K562 (cell line): ENCODE data around the gene CARF. TPM values are rescaled to one million over a fixed set of nuclear protein-coding genes. Genes with fewer than 3 reads are reported as not detected.
A peak's percentile ranks its signal among the peaks of the same experiment; 100 is the strongest.

Experiments
- ATAC-seq: fragments of 200-7000 bp; cut with Tn5 transposase; 3 replicates; pipeline ENCODE4 v1.9.1; 2020; ENCODE audit warnings: moderate library complexity
- BruUV-seq: library from RNA; stranded (reverse); fragments of 400-500 nt; replicated peaks from 2 replicates; lab custom pipeline; 2021; lab: Mats Ljungman, UMichigan
- CTCF ChIA-PET: fragments of 300-600 bp; formaldehyde crosslinking; extraction: SDS; loops from one replicate; lab custom pipeline; 2021; ENCODE audit warnings: low intra/inter-chr PET ratio; lab: Yijun Ruan, JAX
- POLR2A ChIA-PET: fragments of 300-600, 350-650 bp; sonication (Branson Sonifier 250); formaldehyde crosslinking; extraction: SDS; loops from one replicate; lab custom pipeline; 2021; ENCODE audit warnings: antibody characterized with exemption, inconsistent platforms; lab: Yijun Ruan, JAX
- DNase-seq, 4 experiments: peaks; one replicate each; pipeline versions ENCODE4 v3.0.0 to v3.0.0-alpha.2; 2011 to 2018; ENCODE audit warnings: low spot score in 3 of 4, mixed read lengths in 3 of 4; ENCODE audit errors: extremely low read depth in 1 of 4
- FAIRE-seq: peaks from 2 replicates; lab custom pipeline; 2011; peaks lifted over from hg19 to GRCh38; lab: Jason Lieb, UNC
- H2AFZ ChIP-seq: 2 replicates; pipeline ENCODE4 v1.6.0; 2011; ENCODE audit warnings: low read depth, low read length, control low read depth, inconsistent platforms
- H3K27ac ChIP-seq: fragments of 200-600 bp; 3 replicates; pipeline ENCODE4 v1.8.0; 2011; ENCODE audit warnings: low read depth, mild to moderate bottlenecking, control low read depth, inconsistent platforms, low read length, moderate library complexity, mixed read lengths; ENCODE audit errors: extremely low read depth
- H3K27me3 ChIP-seq, 2 experiments: fragments of 300-600 bp in 1 of 2; 2 replicates in 1 of 2; 3 replicates in 1 of 2; pipeline versions ENCODE4 v1.6.0 to v1.8.0; 2011; ENCODE audit warnings: inconsistent platforms in 2 of 2, low read length in 2 of 2, mild to moderate bottlenecking in 1 of 2, mixed read lengths in 1 of 2, moderate library complexity in 1 of 2; ENCODE audit not compliant: control insufficient read depth in 2 of 2, insufficient read depth in 2 of 2
- H3K36me3 ChIP-seq: fragments of 300-600 bp; 3 replicates; pipeline ENCODE4 v1.8.0; 2011; ENCODE audit warnings: mild to moderate bottlenecking, low read length, inconsistent platforms; ENCODE audit not compliant: control insufficient read depth, insufficient read depth
- H3K4me1 ChIP-seq, 2 experiments: fragments of 200-600 bp in 1 of 2; replicated peaks in 1 of 2; 2 replicates in 1 of 2; 3 replicates in 1 of 2; pipeline versions ENCODE4 v1.5.1 to v1.8.0; 2011; ENCODE audit warnings: inconsistent platforms in 2 of 2, low read length in 2 of 2, mild to moderate bottlenecking in 1 of 2, mixed read lengths in 1 of 2, moderate library complexity in 1 of 2; ENCODE audit not compliant: control insufficient read depth in 2 of 2, insufficient read depth in 2 of 2
- H3K4me2 ChIP-seq: 2 replicates; pipeline ENCODE4 v1.6.1; 2011; ENCODE audit warnings: low read length, control low read depth, inconsistent platforms, mixed read lengths; ENCODE audit not compliant: insufficient read depth
- H3K4me3 ChIP-seq: fragments of 200-600 bp; sonication (generic), shearing (Covaris generic); 2 replicates; pipeline ENCODE4 v1.5.1; 2016; ENCODE audit warnings: control low read depth, inconsistent platforms
- H3K79me2 ChIP-seq: fragments of 200-600 bp; 3 replicates; pipeline ENCODE4 v1.8.0; 2011; ENCODE audit warnings: low read length, inconsistent platforms; ENCODE audit not compliant: control insufficient read depth, insufficient read depth
- H3K9ac ChIP-seq, 2 experiments: 2 replicates each; pipeline versions ENCODE4 v1.6.0 to v1.6.1; 2011; ENCODE audit warnings: low read depth in 2 of 2, low read length in 2 of 2, control low read depth in 1 of 2, inconsistent platforms in 1 of 2, mild to moderate bottlenecking in 1 of 2, mixed read lengths in 1 of 2; ENCODE audit not compliant: insufficient read depth in 1 of 2
- H3K9me1 ChIP-seq: one replicate; pipeline ENCODE4 v1.6.0; 2011; ENCODE audit warnings: inconsistent platforms, mild to moderate bottlenecking, low read length, moderate library complexity; ENCODE audit not compliant: control insufficient read depth, insufficient read depth
- H3K9me3 ChIP-seq: replicated peaks from 2 replicates; pipeline ENCODE4 v1.5.1; 2011; ENCODE audit warnings: low read depth, low read length, inconsistent platforms; ENCODE audit not compliant: control insufficient read depth, insufficient read depth
- H4K20me1 ChIP-seq: replicated peaks from 2 replicates; pipeline ENCODE4 v1.6.1; 2011; ENCODE audit warnings: low read length, inconsistent platforms, mixed read lengths; ENCODE audit not compliant: control insufficient read depth, insufficient read depth
- IRF2 ChIP-seq: sonication (generic); formaldehyde crosslinking; IDR thresholded peaks from 2 replicates; pipeline ENCODE4 v1.8.1; 2022; ENCODE audit warnings: mild to moderate bottlenecking, missing genetic modification reagents
- JUNB ChIP-seq: fragments of 450-650 bp; formaldehyde crosslinking; conservative IDR thresholded peaks from 2 replicates; pipeline ENCODE4 v1.4.0; 2020; ENCODE audit warnings: mild to moderate bottlenecking
- OTX1 ChIP-seq: fragments of 450-650 bp; formaldehyde crosslinking; IDR thresholded peaks from 2 replicates; pipeline ENCODE4 v1.4.0; 2022; ENCODE audit warnings: mild to moderate bottlenecking
- POLR2AphosphoS2 ChIP-seq: IDR thresholded peaks from 2 replicates; pipeline ENCODE4 v1.6.1; 2012; ENCODE audit warnings: low read length, improper control_type of control experiment
- POLR2B ChIP-seq: fragments of 450-650 bp; IDR thresholded peaks from 2 replicates; pipeline ENCODE4 v1.6.1; 2018; ENCODE audit warnings: low read depth; ENCODE audit not compliant: partially characterized antibody
- SMAD4 ChIP-seq: fragments of 250-450 bp; sonication (Bioruptor Pico); conservative IDR thresholded peaks from 2 replicates; pipeline ENCODE4 v1.8.0; 2021; ENCODE audit warnings: inconsistent platforms, mild to moderate bottlenecking, moderate library complexity
- TAF1 ChIP-seq: IDR thresholded peaks from 2 replicates; pipeline ENCODE4 v1.6.1; 2011; ENCODE audit warnings: mild to moderate bottlenecking, low read length, moderate library complexity; ENCODE audit not compliant: insufficient read depth, control insufficient read depth, severe bottlenecking; ENCODE audit errors: extremely low read depth
- ZBTB7A ChIP-seq: IDR thresholded peaks from 2 replicates; pipeline ENCODE4 v1.6.1; 2011; ENCODE audit warnings: low read depth, mild to moderate bottlenecking, low read length, moderate library complexity, borderline replicate concordance; ENCODE audit not compliant: control insufficient read depth
- ZNF830 ChIP-seq: fragments of 250-450 bp; sonication (Bioruptor Pico); IDR thresholded peaks from 2 replicates; pipeline ENCODE4 v1.5.0; 2021; ENCODE audit warnings: mild to moderate bottlenecking
- WGBS: fragments of 100-300 bp; shearing (Covaris generic); methylation state at CpG from one replicate; pipeline ENCODE4 v1.1.6; 2016; ENCODE audit warnings: low coverage, mixed read lengths; ENCODE audit not compliant: insufficient coverage; ENCODE audit errors: missing lambda C conversion rate; 5-methylcytosine and 5-hydroxymethylcytosine counted together
- in situ Hi-C: fragments of 300-500 bp; cut with MboI; formaldehyde crosslinking; loops from 4 replicates; pipeline ENCODE4 v1.15.0; 2018; ENCODE audit warnings: inconsistent platforms, mixed read lengths
- intact Hi-C: fragments of 100-400 bp; cut with micrococcal nuclease; formaldehyde crosslinking; loops from 2 replicates; pipeline ENCODE4 v1.14.2; 2022
- polyA plus RNA-seq, 8 experiments: library from polyadenylated mRNA; depleted of rRNA in 4 of 8; stranded (reverse) in 5 of 8; unstranded in 3 of 8; fragments of >200 nt; fragmentation: Nextera tagmentation in 2 of 8; fragmentation: Illumina TruSeq in 1 of 8; extraction: Ambion mirVana in 2 of 8; extraction: Trizol in 1 of 8; gene quantifications; 2 replicates each; pipeline versions ENCODE4 v1.2.1 to v1.2.3, GENCODE V29; 2011 to 2014; ENCODE audit warnings: inconsistent platforms in 1 of 8, missing spikeins in 1 of 8
- total RNA-seq, 7 experiments: library from RNA; depleted of rRNA in 6 of 7; stranded (reverse); fragments of >200 nt in 6 of 7; fragmentation: Illumina TruSeq in 2 of 7; extraction: Trizol in 2 of 7; gene quantifications; 2 replicates each; pipeline versions ENCODE4 v1.2.1 to v1.2.3, GENCODE V29; 2011 to 2021; ENCODE audit warnings: low replicate concordance in 1 of 7
- TF ChIP-seq, protein P1 (sequence below): fragments of 250-450 bp; sonication (Bioruptor Pico); IDR thresholded peaks from 2 replicates; pipeline ENCODE4 v1.4.0; 2020; ENCODE audit warnings: mild to moderate bottlenecking
- TF ChIP-seq, protein P2 (sequence below): sonication (generic); formaldehyde crosslinking; IDR thresholded peaks from 2 replicates; pipeline ENCODE4 v1.8.0; 2022; ENCODE audit warnings: missing genetic modification reagents, mild to moderate bottlenecking, moderate library complexity, borderline replicate concordance
- TF ChIP-seq, protein P3 (sequence below): IDR thresholded peaks from 3 replicates; pipeline ENCODE4 v1.6.1; 2011; ENCODE audit warnings: borderline replicate concordance, mild to moderate bottlenecking, moderate library complexity; ENCODE audit not compliant: insufficient read length; ENCODE audit errors: extremely low read depth
- TF ChIP-seq, protein P4 (sequence below): fragments of 200-800 bp; sonication (Bioruptor generic); IDR thresholded peaks from 2 replicates; pipeline ENCODE4 v1.6.1; 2017; ENCODE audit warnings: missing genetic modification characterization, missing compliant biosample characterization

CARF gene
- total and polyA plus RNA-seq, 9 of the 15 experiments (the other 6 are each of a cell fraction or from before 2014, with no cell fraction given): 0.31 to 4.2 (median 1.2) TPM

DNA sequence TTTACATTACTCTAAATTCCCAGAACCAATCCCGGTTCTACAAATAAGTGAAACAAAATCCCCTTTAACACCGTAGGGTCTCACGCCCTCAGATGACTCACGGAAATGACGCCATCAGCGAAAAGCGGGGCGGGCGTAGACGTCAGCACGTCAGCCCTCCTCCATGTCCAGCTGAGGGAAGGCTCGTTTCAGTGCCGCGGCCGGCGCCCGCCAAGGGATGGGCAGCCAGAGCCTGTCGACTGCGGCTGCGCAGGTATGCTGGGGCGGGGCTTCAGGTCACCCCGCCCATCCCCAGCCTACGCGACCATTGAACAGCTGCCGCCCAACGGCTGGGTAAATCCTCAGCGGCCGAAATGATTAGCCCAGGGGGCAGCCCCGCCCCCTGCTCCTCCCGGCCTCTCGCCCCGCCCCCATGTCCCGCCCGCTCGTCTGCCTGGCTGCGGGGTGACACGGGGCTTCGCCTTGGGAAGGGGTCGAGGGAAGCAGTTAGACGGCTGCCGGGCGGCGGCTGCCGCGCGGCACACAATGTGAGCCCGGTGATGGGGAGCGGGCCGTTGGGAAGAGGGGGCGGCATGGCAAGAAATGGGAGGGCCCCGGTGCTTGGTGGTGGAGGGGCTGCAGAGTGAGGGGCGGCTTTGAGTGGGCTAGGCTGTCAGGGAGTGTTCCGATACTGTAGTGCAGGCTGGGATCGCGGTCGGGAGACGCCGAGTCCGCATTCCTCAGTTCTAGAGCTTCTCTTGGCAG lies 102.6 kb downstream of the CARF start, which contains the start of gene NBEAL1:
Gene NBEAL1 (plus strand): TSS at position 420 of the 744 bp plus-strand sequence. CDS start 1,510 bp downstream, outside the sequence.
- peaks cover 4 to 7% of the 10 kb centered on the region in 2 experiments; a peak in 4 of 5 replicates for H3K4me1 ChIP-seq
- H3K9me3 ChIP-seq: no peaks in the 10 kb centered on the region
- ATAC-seq (peak; percentile 88), FAIRE-seq (peak; percentile 99), DNase-seq (peak; percentile 90 to 95 (median 92))
- in situ Hi-C loops: no loop called here
- no peaks in the 10 kb centered on the region for H3K9me1 ChIP-seq
- H4K20me1 ChIP-seq: no peaks in the 10 kb centered on the region
- H3K27ac ChIP-seq: peak within 1 kb of the TSS; percentile 88
- peaks cover 46% of the 10 kb centered on the region for H3K79me2 ChIP-seq
- ChIA-PET POLR2A (interaction anchor here (0.7 to 0.9 kb wide), 2 partner anchors 8 to 28 kb away, joined by 3 read pairs; no protein-coding TSS in a partner anchor), CTCF (no interaction called here)
- H3K4me3 ChIP-seq: peak within 1 kb of the TSS; percentile 87
- no peaks in the 10 kb centered on the region for H3K27me3 ChIP-seq
- H2AFZ ChIP-seq: peak within 1 kb of the TSS; percentile 88
- intact Hi-C loops: loop anchor here (2.0 to 10.0 kb wide), 3 partner anchors 62 to 220 kb away; partner anchors contain the start of genes CYP20A1 and WDR12
- peak within 1 kb of the TSS; percentile 97 for H3K4me2 ChIP-seq
- peak within 1 kb of the TSS; percentile 82 to 94 for H3K9ac ChIP-seq
- WGBS: under 1% methylated on average over 26 of the region's 59 CpGs
- peaks cover 3% of the 10 kb centered on the region; the same call in 1 of the 3 replicates for H3K36me3 ChIP-seq
- BruUV-seq: no TSS peak
- TF ChIP-seq POLR2AphosphoS2 (peak; percentile 39; the same call in 1 of the 2 replicates), TAF1 (peak; percentile 35), POLR2B (peak; percentile 61), SMAD4 (peak; percentile 18; the same call in 1 of the 2 replicates), ZNF830 (CRISPR knock-in tag) (no peak), OTX1 (CRISPR knock-in tag) (peak; percentile 63; the same call in 1 of the 2 replicates), JUNB (CRISPR knock-in tag) (0 out of 2 replicates have a peak, but pooled peaks have one; percentile 17), ZBTB7A (peak; percentile 77; the same call in 1 of the 2 replicates), IRF2 (CRISPR knock-in tag) (no peak)
- TF ChIP-seq, protein P1, sequence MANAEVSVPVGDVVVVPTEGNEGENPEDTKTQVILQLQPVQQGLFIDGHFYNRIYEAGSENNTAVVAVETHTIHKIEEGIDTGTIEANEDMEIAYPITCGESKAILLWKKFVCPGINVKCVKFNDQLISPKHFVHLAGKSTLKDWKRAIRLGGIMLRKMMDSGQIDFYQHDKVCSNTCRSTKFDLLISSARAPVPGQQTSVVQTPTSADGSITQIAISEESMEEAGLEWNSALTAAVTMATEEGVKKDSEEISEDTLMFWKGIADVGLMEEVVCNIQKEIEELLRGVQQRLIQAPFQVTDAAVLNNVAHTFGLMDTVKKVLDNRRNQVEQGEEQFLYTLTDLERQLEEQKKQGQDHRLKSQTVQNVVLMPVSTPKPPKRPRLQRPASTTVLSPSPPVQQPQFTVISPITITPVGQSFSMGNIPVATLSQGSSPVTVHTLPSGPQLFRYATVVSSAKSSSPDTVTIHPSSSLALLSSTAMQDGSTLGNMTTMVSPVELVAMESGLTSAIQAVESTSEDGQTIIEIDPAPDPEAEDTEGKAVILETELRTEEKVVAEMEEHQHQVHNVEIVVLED (CRISPR knock-in tag): peak; percentile 80
- TF ChIP-seq, protein P2, sequence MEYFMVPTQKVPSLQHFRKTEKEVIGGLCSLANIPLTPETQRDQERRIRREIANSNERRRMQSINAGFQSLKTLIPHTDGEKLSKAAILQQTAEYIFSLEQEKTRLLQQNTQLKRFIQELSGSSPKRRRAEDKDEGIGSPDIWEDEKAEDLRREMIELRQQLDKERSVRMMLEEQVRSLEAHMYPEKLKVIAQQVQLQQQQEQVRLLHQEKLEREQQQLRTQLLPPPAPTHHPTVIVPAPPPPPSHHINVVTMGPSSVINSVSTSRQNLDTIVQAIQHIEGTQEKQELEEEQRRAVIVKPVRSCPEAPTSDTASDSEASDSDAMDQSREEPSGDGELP: peak; percentile 99
- TF ChIP-seq, protein P3, sequence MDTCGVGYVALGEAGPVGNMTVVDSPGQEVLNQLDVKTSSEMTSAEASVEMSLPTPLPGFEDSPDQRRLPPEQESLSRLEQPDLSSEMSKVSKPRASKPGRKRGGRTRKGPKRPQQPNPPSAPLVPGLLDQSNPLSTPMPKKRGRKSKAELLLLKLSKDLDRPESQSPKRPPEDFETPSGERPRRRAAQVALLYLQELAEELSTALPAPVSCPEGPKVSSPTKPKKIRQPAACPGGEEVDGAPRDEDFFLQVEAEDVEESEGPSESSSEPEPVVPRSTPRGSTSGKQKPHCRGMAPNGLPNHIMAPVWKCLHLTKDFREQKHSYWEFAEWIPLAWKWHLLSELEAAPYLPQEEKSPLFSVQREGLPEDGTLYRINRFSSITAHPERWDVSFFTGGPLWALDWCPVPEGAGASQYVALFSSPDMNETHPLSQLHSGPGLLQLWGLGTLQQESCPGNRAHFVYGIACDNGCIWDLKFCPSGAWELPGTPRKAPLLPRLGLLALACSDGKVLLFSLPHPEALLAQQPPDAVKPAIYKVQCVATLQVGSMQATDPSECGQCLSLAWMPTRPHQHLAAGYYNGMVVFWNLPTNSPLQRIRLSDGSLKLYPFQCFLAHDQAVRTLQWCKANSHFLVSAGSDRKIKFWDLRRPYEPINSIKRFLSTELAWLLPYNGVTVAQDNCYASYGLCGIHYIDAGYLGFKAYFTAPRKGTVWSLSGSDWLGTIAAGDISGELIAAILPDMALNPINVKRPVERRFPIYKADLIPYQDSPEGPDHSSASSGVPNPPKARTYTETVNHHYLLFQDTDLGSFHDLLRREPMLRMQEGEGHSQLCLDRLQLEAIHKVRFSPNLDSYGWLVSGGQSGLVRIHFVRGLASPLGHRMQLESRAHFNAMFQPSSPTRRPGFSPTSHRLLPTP: no peak
- TF ChIP-seq, protein P4, sequence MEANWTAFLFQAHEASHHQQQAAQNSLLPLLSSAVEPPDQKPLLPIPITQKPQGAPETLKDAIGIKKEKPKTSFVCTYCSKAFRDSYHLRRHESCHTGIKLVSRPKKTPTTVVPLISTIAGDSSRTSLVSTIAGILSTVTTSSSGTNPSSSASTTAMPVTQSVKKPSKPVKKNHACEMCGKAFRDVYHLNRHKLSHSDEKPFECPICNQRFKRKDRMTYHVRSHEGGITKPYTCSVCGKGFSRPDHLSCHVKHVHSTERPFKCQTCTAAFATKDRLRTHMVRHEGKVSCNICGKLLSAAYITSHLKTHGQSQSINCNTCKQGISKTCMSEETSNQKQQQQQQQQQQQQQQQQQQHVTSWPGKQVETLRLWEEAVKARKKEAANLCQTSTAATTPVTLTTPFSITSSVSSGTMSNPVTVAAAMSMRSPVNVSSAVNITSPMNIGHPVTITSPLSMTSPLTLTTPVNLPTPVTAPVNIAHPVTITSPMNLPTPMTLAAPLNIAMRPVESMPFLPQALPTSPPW (CRISPR knock-in tag): peak; percentile 64
